GM23248 (cell line): Measurements from ENCODE around the gene ANHX.

Source experiments
- EZH2 ChIP-seq: fragments of 200-600 bp; sonication (generic); IDR thresholded peaks from 2 replicates; pipeline ENCODE4 v1.6.1; 2018; ENCODE audit warnings: antibody characterized with exemption, mild to moderate bottlenecking; ENCODE audit not compliant: insufficient read depth, poor library complexity, severe bottlenecking
- EZH2phosphoT487 ChIP-seq: fragments of 200-600 bp; sonication (generic); IDR thresholded peaks from 2 replicates; pipeline ENCODE4 v1.6.1; 2018; ENCODE audit warnings: antibody characterized with exemption, moderate library complexity, mild to moderate bottlenecking, low read depth; ENCODE audit not compliant: insufficient read depth

DNA sequence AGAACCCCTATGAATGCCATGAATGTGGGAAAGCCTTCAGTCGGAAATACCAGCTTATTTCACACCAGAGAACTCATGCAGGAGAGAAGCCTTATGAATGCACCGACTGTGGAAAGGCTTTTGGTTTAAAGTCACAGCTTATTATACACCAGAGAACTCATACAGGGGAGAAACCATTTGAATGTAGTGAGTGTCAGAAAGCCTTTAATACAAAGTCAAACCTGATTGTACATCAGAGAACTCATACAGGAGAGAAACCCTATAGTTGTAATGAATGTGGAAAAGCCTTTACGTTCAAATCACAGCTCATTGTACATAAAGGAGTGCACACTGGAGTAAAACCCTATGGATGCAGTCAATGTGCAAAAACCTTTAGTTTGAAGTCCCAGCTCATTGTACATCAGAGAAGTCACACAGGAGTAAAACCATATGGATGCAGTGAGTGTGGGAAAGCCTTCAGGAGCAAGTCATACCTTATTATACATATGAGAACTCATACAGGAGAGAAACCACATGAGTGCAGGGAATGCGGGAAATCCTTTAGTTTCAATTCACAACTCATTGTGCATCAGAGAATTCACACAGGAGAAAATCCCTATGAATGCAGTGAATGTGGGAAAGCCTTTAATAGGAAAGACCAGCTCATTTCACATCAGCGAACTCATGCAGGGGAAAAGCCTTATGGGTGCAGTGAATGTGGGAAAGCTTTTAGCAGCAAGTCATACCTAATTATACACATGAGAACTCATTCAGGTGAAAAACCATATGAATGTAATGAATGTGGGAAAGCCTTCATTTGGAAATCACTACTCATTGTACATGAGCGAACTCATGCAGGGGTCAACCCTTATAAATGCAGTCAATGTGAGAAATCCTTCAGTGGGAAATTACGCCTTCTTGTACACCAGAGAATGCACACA is 32.1 kb downstream of the ANHX start:
- no peak for TF ChIP-seq EZH2
- TF ChIP-seq EZH2phosphoT487 = no peak
